Measurements from ENCODE around the gene PSMC1.

- no peak for TF ChIP-seq CTCF (conservative IDR thresholded peaks at IDR 0.05; ENCODE audit: low read depth, low read length)
- no peak for TF ChIP-seq EZH2 (IDR thresholded peaks at IDR 0.05; ENCODE audit: borderline replicate concordance, low read depth, low read length, poor library complexity, severe bottlenecking)
Measured at GRCh38 chr14:90242444-90242843, 13.9 kb upstream of the PSMC1 start.

Measured in A673 (cell line).